Lower leg skin (tissue), 3 donors: ENCODE results near the gene DNAJB9.

ENCODE experiments used
- POLR2A ChIP-seq, 2 donors: fragments of 450-650 bp; IDR thresholded peaks; one replicate each; pipeline ENCODE4 v1.6.1; 2016 to 2017; ENCODE audit warnings: antibody characterized with exemption in 2 of 2, mild to moderate bottlenecking in 1 of 2, moderate library complexity in 1 of 2
- TF ChIP-seq, protein P1 (sequence below), 3 donors: fragments of 450-650 bp; IDR thresholded peaks; one replicate each; pipeline ENCODE4 v1.5.1; 2016; ENCODE audit warnings: antibody characterized with exemption in 3 of 3, mild to moderate bottlenecking in 3 of 3, moderate library complexity in 2 of 3

GRCh38 chr7:108568801-108569380 is 783 bp upstream of the DNAJB9 start:
- TF ChIP-seq, protein P1, sequence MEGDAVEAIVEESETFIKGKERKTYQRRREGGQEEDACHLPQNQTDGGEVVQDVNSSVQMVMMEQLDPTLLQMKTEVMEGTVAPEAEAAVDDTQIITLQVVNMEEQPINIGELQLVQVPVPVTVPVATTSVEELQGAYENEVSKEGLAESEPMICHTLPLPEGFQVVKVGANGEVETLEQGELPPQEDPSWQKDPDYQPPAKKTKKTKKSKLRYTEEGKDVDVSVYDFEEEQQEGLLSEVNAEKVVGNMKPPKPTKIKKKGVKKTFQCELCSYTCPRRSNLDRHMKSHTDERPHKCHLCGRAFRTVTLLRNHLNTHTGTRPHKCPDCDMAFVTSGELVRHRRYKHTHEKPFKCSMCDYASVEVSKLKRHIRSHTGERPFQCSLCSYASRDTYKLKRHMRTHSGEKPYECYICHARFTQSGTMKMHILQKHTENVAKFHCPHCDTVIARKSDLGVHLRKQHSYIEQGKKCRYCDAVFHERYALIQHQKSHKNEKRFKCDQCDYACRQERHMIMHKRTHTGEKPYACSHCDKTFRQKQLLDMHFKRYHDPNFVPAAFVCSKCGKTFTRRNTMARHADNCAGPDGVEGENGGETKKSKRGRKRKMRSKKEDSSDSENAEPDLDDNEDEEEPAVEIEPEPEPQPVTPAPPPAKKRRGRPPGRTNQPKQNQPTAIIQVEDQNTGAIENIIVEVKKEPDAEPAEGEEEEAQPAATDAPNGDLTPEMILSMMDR (IDR thresholded peaks at IDR 0.05) = no peak
- no peak for TF ChIP-seq POLR2A (IDR thresholded peaks at IDR 0.05)
